Mucosa of gallbladder (tissue), 1 donor: ENCODE measurements around the gene ZFAND4. TPM values are rescaled to one million over a fixed set of nuclear protein-coding genes. Genes with fewer than 3 reads are reported as not detected.
"Not testable (repeated sequence)": the region's sequence is repeated elsewhere in the genome, so short reads cannot be mapped to it uniquely, and the experiment has no call there.

Source experiments
- DNase-seq: peaks from one replicate; pipeline ENCODE4 v3.0.0-alpha.2; 2020; ENCODE audit warnings: low spot score
- total RNA-seq: library from RNA; stranded (reverse); gene quantifications from one replicate; pipeline ENCODE4 v1.2.1, GENCODE V29; 2021
- donor health status: DM: no; HTN: no; CAD: no.

The ZFAND4 gene
- total RNA-seq, 1 donor from 2014 or later = 17.2 TPM

- no peak for DNase-seq
These were observed 31.6 kb downstream of the ZFAND4 start for GRCh38 chr10:45640941-45641340.

DNA sequence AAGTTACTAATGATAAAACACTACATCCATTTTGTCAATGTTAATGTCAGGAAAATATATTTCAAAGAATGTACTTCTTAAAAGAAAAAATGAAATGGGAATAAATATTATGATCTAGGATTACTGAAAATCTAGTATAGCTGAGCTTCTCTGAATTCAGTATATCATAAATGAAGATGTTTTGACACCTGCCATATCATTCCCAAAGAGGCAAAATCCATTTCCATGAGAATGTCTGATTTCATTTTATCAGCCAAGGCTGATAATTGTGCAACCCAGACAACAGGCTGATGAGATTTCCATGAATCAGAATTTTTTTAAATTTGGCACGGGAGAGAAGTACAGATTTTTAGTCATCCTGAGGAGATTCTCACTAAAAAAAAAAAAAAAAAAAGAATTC lies 32.5 kb downstream of the ZFAND4 start:
- no peak for DNase-seq

DNA sequence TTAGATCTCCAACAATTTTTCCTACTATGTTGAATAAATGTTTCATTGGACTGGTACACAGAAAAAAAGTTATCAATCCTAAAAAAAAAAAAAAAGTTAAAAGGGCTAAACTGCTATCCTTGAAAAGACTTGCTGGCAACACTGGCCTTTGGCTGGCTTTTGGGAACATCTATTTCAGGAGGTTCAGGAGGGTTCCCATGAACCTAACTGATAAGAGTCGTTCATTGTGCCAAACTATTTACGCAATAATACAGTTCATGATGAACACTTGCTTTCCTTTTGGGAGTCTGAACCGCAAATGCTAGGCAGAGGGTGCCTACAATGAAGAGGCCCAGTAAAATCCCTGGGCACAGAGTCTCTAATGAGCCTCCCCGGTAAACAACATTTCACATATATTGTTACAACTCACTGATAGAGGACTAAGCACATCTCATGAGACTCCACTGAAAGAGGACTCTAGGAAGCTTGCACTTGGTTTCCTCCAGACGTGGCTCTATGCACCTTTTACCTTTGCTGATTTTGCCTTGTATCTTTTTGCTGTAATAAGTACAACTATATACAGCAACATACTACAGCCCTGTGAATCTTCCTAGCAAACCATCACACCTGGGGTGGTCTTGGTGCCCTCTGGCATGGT lies 45.0 kb downstream of the ZFAND4 start:
- no peak for DNase-seq

- no peak for DNase-seq
These were observed 46.7 kb downstream of the ZFAND4 start for GRCh38 chr10:45625879-45626278.

- DNase-seq = no peak
These were observed 47.8 kb downstream of the ZFAND4 start for GRCh38 chr10:45624724-45625123.

DNA sequence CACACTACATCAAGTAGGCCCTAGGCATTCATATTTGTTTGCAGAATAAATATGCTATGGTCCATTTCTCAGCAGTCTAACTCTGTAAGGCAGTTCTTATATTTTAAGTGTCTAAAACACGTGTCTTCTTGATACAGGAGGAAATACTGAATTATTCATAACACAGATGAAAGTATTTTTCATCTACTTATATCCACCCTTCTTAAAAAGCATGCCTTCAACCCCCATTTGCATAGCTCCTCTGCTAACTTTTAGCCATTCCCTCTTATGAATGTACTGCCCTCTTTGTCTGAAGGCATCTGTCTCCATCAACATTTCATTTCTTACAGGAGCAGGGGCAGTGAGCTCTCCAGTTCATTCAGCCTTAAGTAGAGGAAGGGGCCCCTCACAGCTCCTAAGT lies 57.7 kb downstream of the ZFAND4 start:
- DNase-seq = no peak

- DNase-seq = no peak
These were observed 59.8 kb downstream of the ZFAND4 start for GRCh38 chr10:45612741-45613140.

DNA sequence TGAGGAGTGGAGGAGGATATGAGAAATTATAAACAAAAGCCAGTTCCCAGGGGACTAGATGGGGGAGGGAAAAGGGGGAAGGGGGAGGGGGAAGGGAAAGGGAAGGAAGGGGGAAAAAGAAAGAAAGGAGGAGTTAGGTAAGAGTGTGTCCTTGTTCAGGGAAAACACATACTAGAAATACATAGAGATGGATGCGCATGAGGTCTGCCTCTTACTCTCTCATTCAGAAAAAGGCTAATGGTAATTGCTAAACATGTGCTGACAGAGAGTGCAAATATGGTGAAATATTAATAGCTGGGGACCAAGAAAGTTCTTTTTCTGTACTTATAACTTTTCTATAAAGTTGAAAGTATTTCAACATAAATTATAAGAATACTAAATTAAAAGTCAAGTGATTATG lies 64.5 kb downstream of the ZFAND4 start:
- no peak for DNase-seq

DNA sequence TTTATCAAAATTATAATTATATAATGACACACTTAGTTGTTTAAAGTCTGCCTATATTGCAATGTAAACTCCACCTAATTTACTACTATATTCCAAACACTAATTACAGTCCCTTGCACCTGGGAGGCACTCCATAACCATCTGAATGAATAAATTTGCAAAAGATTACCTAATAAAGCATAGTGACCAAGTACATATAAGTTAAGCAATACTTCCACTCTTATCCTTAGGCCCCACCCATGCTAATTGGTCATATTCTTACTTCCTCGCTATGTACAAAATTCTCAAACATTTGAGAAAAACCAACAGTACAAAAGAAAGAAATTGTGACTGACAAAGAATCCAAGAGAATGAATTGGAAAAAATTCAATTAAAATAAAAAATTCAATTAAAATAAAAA lies 65.3 kb downstream of the ZFAND4 start:
- no peak for DNase-seq

- no peak for DNase-seq
These were observed 69.7 kb downstream of the ZFAND4 start for GRCh38 chr10:45602836-45603235.

DNA sequence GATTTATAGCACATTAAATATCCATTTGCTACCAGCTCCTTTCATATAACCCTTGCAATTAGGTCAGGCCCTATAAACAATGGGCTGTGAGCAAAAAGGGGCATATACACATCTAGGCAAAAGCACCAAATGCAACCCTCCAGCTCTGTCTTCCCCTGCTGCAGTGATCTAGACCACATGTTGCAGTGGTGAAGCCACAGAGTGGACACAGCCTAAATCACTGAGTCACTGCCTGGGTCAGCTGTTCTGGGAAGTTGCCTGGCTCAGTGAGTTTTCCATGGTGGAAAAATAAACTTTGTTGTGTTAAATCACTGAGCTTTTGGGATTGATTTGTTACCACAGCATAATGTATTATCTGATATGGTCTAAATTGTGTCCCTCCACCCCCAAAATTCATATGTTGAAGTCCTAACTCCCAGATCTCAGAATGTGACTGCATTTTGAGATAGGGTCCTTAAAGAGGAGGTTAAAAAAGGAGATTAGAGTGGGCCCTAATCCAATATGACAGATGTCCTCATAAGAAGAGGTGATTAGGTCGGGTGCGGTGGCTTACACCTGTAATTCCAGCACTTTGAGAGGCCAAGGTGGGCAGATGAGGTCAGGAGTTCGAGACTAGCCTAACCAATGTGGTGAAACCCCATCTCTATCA lies 70.4 kb downstream of the ZFAND4 start:
- DNase-seq = no peak

DNA sequence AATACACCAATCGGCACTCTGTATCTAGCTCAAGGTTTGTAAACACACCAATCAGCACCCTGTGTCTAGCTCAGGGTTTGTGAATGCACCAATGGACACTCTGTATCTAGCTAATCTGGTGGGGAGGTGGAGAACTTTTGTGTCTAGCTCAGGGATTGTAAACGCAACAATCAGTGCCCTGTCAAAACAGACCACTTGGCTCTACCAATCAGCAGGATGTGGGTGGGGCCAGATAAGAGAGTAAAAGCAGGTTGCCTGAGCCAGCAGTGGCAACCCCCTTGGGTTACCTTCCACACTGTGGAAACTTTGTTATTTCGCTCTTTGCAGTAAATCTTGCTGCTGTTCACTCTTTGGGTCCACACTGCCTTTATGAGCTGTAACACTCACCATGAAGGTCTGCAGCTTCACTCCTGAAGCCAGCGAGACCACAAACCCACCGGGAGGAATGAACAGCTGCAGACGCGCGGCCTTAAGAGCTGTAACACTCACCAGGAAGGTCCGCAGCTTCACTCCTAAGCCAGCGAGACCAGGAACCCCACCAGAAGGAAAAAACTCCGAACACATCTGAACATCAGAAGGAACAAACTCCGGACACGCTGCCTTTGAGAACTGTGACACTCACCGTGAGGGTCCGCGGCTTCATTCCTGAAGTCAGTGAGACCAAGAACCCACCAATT lies 71.2 kb downstream of the ZFAND4 start:
- not testable (repeated sequence) for DNase-seq

- DNase-seq = not testable (repeated sequence)
These were observed 72.0 kb downstream of the ZFAND4 start for GRCh38 chr10:45600337-45601253.

DNA sequence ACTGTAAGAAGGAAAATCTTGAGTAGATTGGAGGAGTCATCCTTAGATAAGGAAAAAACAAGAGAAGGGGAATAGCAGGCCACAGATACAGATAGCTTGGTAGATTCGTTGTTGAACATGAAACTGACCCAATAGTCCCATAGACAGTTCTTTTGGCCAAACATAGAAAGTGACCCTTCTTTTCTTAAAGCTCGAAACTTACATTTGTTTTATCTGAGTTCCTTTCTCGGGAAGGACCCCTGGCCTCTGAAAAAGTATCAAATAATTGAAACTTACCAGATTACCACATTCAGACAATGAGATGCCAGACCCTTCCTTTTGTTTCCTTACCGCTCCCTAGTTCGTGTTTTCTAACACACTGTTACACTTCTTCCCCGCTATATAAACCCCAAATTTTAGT lies 72.9 kb downstream of the ZFAND4 start:
- no peak for DNase-seq

DNA sequence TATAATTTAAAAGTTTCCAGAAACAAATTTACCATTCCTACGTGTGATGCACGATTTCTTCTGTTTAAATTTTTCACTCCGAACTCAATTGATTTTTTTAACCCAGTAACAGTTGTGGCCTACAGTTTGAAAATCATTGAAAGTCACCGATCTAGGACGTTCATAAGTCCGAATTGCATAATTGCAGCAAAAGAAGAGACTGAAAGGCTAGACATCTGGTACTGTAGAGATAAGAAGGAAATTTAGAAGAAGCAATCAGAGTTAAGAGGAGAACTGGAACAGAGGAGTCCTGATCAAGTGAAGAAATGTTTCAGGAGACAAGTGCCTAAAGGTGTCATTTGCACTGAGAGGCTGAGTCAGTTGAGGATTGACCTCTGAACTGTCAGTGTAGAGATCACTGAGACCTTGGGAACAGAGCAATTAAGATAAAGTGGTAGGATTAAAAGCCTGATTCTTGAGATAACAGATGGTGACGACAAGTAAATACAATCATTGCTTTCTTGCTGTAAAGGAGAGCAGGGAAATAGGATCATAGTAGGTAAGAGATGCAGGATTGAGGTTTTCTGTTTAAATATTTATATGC lies 73.5 kb downstream of the ZFAND4 start:
- DNase-seq = no peak

DNA sequence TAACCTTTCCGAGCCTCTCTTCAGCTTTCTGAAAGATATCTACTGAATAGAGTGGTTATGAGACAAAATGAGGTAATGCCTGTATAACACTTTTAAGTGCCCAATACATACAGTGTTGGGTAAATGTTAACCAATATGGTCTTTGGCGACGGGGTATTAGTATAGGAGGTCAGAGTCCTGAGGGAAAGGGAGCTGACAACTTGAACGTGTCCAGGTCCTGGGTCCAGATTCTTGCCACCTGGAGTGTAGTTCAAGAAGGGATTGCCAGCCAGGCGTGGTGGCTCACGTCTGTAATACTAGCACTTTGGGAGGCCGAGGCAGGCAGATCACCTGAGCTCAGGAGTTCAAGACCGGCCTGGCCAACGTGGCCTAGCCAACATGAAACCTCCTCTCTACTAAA lies 76.0 kb downstream of the ZFAND4 start:
- no peak for DNase-seq

DNA sequence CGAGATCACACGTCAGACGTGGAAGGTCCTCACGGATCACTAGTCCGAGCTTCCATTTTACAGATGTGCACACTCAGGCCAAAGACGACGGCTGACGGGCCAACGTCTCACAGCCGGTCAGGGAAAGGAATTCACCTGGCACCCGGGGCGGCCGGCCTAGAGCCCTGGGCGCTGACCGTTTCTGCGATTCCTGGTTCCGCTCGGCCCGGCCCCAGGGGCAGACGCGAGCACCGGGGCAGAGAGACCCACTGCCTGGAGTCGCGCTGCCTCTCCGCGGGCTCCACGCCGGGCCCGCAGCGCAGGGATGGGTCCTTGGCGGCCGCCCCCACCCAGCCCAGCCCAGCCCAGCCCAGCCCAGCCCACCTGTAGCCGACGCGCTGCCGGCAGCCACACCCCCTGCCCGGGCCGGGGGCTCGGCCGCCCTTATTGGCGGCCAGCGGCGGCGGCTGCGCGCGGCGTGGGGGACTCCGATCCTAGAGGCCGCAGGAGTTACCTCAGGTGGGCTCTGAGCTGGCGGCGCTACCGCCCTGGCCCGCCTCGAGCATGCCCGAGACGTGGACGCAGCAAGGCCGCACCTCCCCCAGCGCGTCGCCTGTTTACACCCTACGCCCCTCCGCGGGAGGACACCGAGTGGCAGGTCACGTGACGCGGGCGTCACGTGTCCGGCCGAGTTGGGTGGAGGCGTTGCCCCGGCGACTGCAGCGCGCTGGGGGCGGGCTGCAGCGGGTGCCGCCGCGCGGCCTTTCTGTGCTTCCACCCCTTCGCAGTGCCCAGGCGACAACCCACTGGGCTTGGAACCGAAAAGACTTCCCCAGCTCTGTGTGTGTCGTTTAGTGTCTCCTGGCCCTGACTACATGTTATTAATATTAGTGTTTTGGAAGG lies 78.1 kb downstream of the ZFAND4 start:
- peak; percentile 92 for DNase-seq

DNA sequence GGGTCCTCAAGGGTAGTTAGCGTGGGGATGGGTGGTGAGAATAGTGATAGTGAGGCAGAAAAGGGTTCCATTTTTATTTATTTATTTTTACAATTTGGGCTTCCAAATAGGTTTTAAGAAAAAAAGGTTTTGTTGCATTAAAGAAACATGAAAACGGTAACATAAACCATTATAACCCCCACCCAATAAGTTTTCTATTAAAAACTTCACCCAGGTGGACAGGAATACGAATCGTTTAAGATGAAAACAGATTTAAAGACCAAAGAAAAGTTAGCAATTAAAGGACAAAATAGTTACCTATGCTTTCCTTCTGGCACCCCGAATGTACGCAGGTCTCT lies 78.7 kb downstream of the ZFAND4 start:
- DNase-seq = no peak

- no peak for DNase-seq
These were observed 79.6 kb downstream of the ZFAND4 start for GRCh38 chr10:45592926-45593325.

DNA sequence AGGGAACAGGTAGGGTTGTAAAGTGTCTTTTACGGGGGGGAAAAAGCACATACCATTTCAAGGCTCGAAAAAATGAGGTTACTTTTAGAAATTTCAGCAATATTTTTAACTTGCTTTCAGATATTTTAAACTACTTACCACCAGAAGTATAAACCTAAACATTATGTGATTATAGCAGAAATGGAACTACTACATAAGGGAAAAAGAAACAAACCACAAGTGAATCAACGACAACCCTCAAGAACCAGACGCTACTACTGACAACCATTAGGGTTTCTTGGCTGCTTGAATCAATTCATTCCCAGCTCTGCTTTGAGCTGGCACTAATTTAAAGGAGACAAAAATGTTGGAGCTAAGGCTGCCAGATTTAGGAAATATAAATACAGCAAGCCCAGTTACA lies 80.1 kb downstream of the ZFAND4 start:
- no peak for DNase-seq

DNA sequence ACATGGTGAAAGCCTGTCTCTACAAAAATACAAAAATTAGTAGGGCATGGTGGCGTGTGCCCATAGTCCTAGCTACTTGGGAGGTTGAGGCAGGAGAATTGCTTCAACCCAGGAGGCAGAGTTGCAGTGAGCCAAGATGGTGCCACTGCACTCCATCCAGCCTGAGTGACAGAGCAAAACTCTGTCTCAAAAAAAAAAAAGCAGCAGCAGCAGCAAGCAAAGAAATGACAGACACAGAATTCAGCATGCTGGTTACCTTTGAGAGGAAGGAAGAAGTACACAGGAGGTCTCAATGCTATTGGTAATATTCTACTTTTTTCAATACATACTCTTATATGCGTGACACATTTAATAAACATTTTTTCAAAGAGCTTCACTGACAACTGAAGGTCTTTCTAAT lies 81.3 kb downstream of the ZFAND4 start:
- no peak for DNase-seq
